LNCaP clone FGC (cell line): Measurements from ENCODE around the gene MAN2C1.
"Not testable (repeated sequence)": the region's sequence is repeated elsewhere in the genome, so short reads cannot be mapped to it uniquely, and the experiment has no call there.

Experiments used
- DNase-seq: peaks from one replicate; pipeline ENCODE4 v3.0.0-alpha.2; 2011; ENCODE audit warnings: low read depth
- H3K4me3 ChIP-seq: 2 replicates; pipeline ENCODE4 v1.5.1; 2011; ENCODE audit warnings: mild to moderate bottlenecking, low read depth, low read length, control low read depth
- TF ChIP-seq, protein P1 (sequence below): IDR thresholded peaks from 2 replicates; pipeline ENCODE4 v1.5.1; 2012; ENCODE audit warnings: mild to moderate bottlenecking; ENCODE audit not compliant: control insufficient read depth, insufficient read depth; ENCODE audit errors: extremely low read depth

The MAN2C1 gene

DNA sequence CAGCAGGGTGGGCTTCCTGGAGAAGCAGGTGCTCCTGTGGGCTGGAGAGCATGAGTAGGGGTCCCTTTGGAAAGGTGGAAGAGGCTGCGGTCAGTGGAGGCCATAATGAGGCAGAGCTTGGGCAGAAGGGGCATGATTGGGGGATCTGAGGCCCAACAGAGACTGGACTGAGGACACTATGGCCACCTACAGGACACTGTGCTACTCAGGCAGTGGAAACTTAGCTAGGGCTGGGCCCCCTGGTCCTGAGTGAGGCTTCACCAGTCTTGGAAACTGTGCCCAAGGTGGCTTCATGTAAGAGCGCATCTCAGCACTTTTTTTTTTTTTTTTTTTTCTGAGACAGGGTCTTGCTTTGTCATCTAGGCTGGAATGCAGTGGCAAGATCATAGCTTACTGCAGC is 38.8 kb downstream of the MAN2C1 start:
- DNase-seq: no peak
- H3K4me3 ChIP-seq: no peak overlapping the region
- TF ChIP-seq, protein P1, sequence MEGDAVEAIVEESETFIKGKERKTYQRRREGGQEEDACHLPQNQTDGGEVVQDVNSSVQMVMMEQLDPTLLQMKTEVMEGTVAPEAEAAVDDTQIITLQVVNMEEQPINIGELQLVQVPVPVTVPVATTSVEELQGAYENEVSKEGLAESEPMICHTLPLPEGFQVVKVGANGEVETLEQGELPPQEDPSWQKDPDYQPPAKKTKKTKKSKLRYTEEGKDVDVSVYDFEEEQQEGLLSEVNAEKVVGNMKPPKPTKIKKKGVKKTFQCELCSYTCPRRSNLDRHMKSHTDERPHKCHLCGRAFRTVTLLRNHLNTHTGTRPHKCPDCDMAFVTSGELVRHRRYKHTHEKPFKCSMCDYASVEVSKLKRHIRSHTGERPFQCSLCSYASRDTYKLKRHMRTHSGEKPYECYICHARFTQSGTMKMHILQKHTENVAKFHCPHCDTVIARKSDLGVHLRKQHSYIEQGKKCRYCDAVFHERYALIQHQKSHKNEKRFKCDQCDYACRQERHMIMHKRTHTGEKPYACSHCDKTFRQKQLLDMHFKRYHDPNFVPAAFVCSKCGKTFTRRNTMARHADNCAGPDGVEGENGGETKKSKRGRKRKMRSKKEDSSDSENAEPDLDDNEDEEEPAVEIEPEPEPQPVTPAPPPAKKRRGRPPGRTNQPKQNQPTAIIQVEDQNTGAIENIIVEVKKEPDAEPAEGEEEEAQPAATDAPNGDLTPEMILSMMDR: no peak

DNA sequence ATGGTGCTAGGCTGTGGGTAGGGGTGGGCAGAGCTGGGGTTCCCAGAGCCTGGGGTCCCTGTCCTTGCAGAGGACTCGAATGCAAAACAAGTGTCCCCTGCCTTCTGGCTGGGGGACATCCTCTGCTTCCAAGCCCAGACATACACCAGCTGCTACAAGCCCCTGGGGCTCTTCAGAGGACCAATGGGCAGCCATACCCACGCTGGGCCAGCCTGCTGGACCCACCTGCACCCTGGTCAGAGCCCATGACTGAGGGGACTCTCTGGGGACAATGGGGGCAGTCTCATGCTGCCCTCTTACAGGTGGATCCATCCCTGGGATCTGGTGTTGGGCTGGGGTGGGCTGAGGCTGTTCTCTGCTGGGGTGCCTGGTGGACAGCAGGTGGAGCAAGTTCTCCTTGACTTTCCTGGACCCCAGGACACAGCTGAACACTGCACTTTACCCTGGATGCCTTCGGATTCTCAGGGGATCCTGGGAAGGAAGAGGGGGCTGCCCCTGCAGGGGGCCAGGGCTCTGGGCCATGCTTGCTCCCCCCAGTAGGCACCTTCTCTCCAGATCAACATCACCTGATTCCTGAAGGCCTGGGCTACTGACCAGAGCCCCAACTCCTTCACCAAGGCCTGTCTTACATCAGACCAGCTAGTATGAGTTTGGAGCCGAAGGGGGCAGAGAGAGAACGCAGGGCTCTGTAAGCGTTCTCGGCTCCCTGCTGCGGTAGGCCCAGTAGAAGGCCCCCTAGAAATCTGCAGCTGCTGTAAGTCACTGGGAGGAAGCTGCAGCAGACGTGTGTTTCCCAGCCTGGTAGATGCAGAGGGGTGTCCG is 39.7 kb downstream of the MAN2C1 start:
- no peak overlapping the region for H3K4me3 ChIP-seq
- no peak for DNase-seq
- TF ChIP-seq, protein P1: no peak

DNA sequence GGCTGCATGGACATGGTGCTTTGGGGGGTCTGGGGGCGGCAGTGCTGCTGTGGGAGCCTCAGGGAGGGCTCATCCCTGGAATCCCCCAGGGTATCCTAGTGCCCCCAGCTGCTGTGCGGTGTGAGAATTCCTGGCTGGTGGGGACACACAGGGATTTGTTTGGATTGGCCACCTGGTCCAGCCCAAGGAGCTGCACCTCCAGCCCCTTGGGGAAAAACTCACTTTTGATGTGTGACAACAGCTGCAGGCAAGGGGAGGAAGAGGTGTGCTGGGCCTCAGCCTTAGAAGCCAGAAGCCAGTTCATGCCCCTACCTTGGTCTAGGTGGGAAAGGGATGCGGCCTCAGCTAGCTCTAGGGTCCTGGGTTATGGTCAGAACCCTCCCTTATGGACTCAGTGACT is 40.9 kb downstream of the MAN2C1 start:
- H3K4me3 ChIP-seq: no peak overlapping the region
- TF ChIP-seq, protein P1: no peak
- DNase-seq: no peak

DNA sequence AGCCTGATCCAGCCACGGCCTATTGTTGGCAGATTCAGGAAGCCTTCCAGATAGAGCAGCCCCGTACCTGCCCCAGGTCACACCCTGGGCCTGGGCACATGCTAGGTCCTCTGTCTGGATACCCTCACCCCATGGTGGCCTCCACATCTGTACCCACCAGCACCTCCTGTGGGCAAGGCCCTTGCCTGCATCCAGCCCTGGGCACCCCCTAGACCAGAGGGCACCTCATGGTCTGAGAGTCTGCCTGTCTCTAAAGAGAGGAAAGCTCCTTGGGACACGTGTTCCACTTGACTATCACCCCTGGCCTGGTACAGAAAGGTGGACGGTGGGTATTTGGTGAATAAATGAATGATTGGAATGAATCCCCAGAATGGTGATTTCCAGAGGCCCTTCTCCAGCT is 41.4 kb downstream of the MAN2C1 start:
- no peak for DNase-seq
- no peak overlapping the region for H3K4me3 ChIP-seq
- TF ChIP-seq, protein P1: no peak

DNA sequence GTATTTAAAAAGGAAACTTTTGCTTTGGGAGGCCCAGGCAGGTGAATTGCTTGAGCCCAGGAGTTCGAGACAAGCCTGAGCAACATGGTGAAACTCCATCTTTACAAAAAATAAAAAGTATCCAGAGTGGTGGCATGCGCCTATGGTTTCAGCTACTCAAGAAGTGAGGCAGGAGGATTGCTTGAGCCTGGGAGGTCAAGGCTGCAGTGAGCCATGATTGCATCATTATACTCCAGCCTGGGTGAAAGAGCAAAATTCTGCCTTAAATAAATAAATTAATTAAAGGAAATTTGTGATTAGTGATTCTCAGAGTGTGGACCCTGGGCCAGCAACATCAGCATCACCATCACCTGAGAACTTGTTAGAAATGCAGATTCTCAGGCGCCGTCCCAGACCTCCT is 42.5 kb downstream of the MAN2C1 start:
- DNase-seq: no peak
- TF ChIP-seq, protein P1: no peak
- no peak overlapping the region for H3K4me3 ChIP-seq

DNA sequence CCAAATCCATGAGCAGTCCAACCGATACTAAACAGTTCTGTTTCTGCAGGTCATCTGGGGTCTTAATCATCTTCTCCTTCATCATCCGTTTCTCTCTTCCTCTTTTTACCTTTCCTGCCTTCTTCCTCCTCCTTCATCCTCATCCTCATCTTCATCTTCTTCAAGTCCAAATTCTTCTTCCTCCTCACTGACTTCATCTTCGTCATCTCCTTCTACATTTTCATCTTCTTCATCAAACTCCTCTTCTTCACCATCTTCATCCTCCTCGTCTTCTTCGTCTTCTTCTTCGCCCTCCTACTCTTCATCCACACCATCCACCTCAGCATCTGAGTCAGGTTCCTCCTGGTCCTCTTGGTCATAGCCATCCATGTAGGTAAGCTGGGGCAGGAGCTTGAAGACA is 46.7 kb downstream of the MAN2C1 start:
- TF ChIP-seq, protein P1: no peak

DNA sequence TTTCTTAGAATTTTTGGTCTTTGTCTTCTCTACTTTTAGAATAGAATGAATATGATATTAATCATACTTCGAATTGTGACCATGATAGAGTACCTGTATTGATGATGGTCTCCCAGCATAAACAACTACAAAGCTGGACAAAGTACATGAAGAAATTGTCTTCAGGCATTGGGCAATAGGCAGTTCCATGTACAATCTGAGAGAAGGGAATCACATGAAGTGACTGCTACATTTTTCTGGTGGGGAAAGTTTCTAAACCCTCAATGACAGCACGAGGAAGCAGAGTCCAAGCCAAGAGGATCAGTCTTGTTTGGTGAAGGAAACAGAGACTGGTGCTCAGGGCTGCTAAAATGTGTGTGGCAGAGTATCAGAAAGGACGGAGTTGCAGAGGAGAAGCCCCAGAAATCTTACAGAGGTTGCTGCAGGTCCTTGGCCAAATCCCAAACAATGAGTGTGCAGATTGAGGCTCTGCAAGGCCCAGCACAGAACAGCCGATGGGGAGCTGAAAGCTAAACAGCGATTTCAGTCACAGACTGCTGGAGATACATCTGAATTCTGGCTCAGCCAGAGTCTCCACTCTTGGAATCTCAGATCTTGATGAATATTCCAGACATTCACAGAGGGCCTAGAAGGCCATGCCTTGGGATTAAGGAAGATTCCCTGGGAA is 49.0 kb downstream of the MAN2C1 start:
- not testable (repeated sequence) for H3K4me3 ChIP-seq, DNase-seq

More for the DNA sequence above, 46.7 kb downstream of the MAN2C1 start:
- no peak for DNase-seq
- H3K4me3 ChIP-seq: no peak overlapping the region
